HL-60 (cell line): ENCODE data around the gene TUBGCP5.

Experiments
- DNase-seq, 2 experiments: peaks; one replicate each; pipeline ENCODE4 v3.0.0-alpha.2; 2010 to 2020; ENCODE audit warnings: low read depth in 1 of 2, low spot score in 1 of 2
- H3K27ac ChIP-seq: fragments of 250-450 bp; sonication (Bioruptor Pico); replicated peaks from 2 replicates; pipeline ENCODE4 v1.5.1; 2020; ENCODE audit warnings: mild to moderate bottlenecking, moderate library complexity
- H3K27me3 ChIP-seq: fragments of 250-450 bp; sonication (Bioruptor Pico); 2 replicates; pipeline ENCODE4 v1.5.1; 2021; ENCODE audit warnings: mild to moderate bottlenecking, moderate library complexity; ENCODE audit not compliant: insufficient read depth, poor library complexity, severe bottlenecking
- H3K4me3 ChIP-seq: replicated peaks from 2 replicates; pipeline ENCODE4 v1.5.1; 2011; ENCODE audit warnings: mild to moderate bottlenecking, control low read depth, low read length; ENCODE audit not compliant: insufficient read depth
- GABPA ChIP-seq: IDR thresholded peaks from 2 replicates; pipeline ENCODE4 v1.6.1; 2012; ENCODE audit warnings: low read depth
- POLR2AphosphoS5 ChIP-seq: IDR thresholded peaks from 2 replicates; pipeline ENCODE4 v1.6.1; 2012; ENCODE audit warnings: low read depth
- SPI1 ChIP-seq: IDR thresholded peaks from 2 replicates; pipeline ENCODE4 v1.6.1; 2012; ENCODE audit warnings: low read depth, mild to moderate bottlenecking, borderline replicate concordance
- TF ChIP-seq, protein P1 (sequence below): IDR thresholded peaks from 2 replicates; pipeline ENCODE4 v1.6.1; 2012; ENCODE audit warnings: low read depth; ENCODE audit not compliant: insufficient replicate concordance
- TF ChIP-seq, protein P2 (sequence below): IDR thresholded peaks from one replicate; pipeline ENCODE4 v1.5.1; 2011; ENCODE audit warnings: low read length, control low read depth, inconsistent platforms; ENCODE audit not compliant: insufficient read depth

Gene TUBGCP5

DNA sequence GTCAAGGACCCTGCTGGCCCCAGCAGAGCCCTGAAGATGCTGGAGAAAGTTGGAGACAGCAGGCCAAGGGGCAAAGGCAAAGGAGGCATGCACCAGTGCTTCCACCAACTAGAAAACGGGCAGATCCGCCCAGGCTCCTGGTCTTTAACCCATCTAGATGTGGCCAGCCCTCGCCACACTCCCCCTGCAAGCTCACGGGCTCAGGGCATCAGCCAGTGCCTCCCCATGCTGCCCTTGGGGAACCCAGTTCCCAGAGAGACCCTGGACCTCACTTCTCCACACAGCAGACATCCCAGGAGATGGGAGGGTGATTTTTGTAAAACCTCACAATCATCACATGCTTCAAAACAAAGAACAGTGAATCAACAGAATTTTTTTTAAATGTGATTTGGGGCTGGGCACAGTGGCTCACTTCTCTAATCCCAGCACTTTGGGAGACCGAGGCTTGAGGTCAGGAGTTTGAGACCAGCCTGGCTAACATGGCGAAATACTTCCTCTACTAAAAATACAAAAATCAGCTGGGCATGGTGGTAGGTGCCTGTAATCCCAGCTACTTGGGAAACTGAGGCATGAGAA lies 83.7 kb downstream of the TUBGCP5 start:
- DNase-seq: peak in 1 of 2 experiments; percentile 21
- Histone ChIP-seq H3K27me3 (no peaks in the 10 kb centered on the region), H3K4me3 (no peak overlapping the region), H3K27ac (no peak overlapping the region; the same call in none of the 2 replicates)
- TF ChIP-seq, protein P1, sequence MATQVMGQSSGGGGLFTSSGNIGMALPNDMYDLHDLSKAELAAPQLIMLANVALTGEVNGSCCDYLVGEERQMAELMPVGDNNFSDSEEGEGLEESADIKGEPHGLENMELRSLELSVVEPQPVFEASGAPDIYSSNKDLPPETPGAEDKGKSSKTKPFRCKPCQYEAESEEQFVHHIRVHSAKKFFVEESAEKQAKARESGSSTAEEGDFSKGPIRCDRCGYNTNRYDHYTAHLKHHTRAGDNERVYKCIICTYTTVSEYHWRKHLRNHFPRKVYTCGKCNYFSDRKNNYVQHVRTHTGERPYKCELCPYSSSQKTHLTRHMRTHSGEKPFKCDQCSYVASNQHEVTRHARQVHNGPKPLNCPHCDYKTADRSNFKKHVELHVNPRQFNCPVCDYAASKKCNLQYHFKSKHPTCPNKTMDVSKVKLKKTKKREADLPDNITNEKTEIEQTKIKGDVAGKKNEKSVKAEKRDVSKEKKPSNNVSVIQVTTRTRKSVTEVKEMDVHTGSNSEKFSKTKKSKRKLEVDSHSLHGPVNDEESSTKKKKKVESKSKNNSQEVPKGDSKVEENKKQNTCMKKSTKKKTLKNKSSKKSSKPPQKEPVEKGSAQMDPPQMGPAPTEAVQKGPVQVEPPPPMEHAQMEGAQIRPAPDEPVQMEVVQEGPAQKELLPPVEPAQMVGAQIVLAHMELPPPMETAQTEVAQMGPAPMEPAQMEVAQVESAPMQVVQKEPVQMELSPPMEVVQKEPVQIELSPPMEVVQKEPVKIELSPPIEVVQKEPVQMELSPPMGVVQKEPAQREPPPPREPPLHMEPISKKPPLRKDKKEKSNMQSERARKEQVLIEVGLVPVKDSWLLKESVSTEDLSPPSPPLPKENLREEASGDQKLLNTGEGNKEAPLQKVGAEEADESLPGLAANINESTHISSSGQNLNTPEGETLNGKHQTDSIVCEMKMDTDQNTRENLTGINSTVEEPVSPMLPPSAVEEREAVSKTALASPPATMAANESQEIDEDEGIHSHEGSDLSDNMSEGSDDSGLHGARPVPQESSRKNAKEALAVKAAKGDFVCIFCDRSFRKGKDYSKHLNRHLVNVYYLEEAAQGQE: no peak
- no peak for TF ChIP-seq POLR2AphosphoS5
- TF ChIP-seq GABPA: no peak
- TF ChIP-seq, protein P2, sequence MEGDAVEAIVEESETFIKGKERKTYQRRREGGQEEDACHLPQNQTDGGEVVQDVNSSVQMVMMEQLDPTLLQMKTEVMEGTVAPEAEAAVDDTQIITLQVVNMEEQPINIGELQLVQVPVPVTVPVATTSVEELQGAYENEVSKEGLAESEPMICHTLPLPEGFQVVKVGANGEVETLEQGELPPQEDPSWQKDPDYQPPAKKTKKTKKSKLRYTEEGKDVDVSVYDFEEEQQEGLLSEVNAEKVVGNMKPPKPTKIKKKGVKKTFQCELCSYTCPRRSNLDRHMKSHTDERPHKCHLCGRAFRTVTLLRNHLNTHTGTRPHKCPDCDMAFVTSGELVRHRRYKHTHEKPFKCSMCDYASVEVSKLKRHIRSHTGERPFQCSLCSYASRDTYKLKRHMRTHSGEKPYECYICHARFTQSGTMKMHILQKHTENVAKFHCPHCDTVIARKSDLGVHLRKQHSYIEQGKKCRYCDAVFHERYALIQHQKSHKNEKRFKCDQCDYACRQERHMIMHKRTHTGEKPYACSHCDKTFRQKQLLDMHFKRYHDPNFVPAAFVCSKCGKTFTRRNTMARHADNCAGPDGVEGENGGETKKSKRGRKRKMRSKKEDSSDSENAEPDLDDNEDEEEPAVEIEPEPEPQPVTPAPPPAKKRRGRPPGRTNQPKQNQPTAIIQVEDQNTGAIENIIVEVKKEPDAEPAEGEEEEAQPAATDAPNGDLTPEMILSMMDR: no peak
- TF ChIP-seq SPI1: no peak

DNA sequence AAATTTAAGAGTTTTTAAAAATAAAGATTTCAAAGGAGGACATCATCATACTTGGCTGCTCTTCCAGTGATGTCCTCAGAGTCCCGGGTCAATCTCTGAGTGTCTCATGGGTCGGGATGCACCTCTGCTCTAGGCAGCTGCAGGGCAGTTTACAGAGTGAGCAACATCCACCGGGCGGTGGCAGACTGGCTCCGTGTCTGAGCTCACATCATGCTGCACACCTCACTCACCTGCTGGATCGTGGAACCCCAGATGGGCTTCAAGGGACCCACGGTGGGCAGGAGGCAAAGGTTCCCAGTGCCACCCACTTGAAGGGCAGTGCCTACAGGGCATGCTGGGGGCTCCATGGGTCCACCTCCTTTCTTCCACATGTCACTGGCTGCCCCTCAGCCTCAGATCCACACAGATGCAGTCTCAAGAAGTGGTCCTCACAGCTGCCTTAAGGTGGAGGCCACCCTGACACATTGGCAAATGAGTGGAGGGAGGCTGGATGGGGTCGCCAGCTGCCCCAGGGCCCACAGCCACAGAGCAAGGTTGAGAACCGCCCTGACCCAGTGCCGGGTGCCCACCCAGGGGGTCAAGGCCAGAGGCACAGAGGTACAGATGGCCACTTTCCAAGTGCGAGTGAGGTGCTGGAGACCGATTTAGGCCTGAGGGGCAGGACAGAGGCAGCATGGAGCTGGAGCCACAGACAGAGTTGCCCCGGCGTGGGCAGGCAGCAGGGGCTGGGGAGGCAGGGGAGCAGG lies 84.4 kb downstream of the TUBGCP5 start:
- no peak for TF ChIP-seq SPI1
- TF ChIP-seq, protein P2: no peak
- TF ChIP-seq GABPA: no peak
- no peak for TF ChIP-seq POLR2AphosphoS5
- TF ChIP-seq, protein P1: no peak
- Histone ChIP-seq H3K27me3 (no peaks in the 10 kb centered on the region), H3K27ac (no peak overlapping the region)

DNA sequence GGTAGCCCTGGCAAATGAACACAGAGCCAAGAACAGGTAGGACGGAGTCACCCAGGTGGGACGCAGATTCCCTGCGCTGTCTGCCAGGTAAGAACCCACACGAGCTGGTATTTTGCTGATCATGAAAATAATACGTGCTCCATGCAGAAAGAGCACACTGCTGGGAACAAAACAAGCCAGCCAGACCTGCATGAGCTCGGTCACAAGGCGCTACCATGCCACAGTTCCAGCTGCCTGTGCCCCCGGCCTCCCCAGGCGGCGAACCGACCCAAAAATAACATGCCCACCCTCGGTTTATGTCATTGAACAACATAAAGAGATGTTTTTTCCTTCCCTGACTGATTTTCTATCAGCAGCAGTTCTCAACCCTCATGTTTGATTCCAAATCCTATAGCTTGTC lies 85.0 kb downstream of the TUBGCP5 start:
- no peaks in the 10 kb centered on the region for H3K27me3 ChIP-seq
- H3K27ac ChIP-seq: no peak overlapping the region
- TF ChIP-seq, protein P2: no peak
- TF ChIP-seq, protein P1: no peak
- TF ChIP-seq GABPA (no peak), SPI1 (no peak), POLR2AphosphoS5 (no peak)
- no peak overlapping the region for H3K4me3 ChIP-seq
- no peak for DNase-seq

More for the DNA sequence above, 84.4 kb downstream of the TUBGCP5 start:
- DNase-seq: no peak
- no peak overlapping the region for H3K4me3 ChIP-seq
